Glomerular visceral epithelial cell (primary cell): ENCODE measurements around the gene TRIM28.
"Not testable (repeated sequence)": the region's sequence is repeated elsewhere in the genome, so short reads cannot be mapped to it uniquely, and the experiment has no call there.

Experiments
- DNase-seq: peaks from one replicate; pipeline ENCODE4 v3.0.0-alpha.2; 2016; ENCODE audit errors: extremely low spot score

Gene TRIM28

DNA sequence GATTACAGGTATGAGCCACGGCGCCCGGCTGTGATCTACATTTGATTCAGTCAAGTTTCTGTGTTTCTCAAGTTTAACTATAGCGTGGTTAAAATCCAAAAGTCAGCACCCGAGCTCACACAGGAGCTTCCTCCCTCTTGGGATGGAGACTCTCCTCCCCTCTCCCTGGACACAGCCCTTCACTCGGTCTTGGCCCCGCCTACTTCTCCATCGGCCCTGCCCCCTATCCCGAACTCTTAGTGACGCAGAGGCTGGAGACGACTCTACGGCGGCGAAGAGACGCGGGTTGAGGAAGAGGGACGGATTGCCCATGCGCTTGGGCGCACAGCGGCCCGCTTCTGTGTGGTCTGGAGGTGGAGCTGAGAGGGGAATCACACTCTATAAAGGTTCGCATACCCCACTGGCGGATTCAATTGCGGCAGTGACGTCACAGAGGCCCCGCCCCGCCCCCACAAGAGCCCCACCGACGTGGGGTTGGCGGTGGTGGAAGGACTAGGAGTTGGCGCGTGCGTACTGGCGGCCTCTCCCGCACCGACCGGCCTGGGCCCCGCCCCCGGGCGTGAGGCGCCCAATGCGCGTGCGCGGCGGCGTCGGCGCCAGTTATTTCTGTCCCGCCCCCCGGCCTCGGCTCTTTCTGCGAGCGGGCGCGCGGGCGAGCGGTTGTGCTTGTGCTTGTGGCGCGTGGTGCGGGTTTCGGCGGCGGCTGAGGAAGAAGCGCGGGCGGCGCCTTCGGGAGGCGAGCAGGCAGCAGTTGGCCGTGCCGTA is at the start of gene TRIM28:
TSS of gene TRIM28 (plus strand) at position 239 of the 765 bp plus-strand sequence. CDS start 694 bp downstream, outside the sequence.
- peak; percentile 100 for DNase-seq

DNA sequence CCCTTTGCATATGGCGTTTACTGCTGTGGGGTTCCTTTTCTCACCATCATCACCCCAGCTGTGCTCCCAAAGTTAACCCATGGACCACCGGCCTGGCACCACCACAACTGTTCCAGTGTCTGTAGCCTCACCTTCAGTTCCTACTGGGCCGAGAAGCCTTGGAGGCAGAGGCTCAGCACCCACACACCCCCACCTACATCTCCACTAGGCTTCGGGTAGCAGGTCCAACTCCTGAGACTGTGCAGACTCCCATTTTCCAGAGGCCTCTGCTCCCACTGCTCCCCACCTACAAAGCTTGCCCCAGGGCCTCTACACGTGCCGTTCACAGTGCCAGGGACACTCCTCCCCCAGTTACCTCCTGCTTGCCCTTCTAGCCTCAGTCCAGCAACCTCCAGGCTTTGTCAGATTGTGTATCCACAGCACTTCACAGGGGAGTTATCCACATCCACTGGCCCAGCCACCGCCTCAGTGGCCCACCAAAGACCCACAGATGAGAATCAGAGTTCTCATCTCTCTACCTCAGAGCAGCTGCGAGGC is 46.2 kb upstream of the TRIM28 start:
- DNase-seq = no peak

DNA sequence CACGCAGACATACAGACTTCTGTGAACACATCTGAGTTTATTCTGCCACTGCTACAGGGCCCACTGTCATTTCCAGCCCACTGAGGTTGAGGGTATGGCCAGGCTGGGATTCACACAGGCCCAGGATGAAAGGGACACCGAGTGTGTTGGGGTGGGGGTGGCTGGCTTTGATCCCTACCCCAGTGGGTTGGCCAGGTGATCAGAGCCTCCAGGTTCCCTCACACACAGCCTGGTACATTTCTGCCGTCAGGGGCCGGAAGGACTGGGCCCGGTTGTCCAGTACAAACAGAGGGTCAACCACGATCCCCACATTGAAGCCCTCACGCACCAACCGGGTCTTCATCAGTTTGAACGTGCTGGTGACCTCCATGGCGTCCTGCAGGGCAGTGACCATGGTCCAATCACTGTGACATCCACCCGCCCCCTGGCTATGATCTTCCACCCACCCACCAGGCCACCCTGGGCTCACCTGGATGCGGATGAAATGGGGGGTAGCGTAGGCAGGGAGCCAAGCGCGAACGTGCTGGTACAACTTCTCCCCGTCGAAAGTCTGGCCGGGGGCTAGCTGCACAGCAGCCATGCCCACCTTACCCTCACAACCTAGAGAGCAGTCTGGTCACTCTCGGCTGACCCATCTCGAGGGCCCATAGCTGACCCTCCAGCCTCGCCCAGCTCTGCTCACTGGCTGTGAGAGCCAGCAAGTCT is 45.4 kb upstream of the TRIM28 start:
- no peak for DNase-seq

DNA sequence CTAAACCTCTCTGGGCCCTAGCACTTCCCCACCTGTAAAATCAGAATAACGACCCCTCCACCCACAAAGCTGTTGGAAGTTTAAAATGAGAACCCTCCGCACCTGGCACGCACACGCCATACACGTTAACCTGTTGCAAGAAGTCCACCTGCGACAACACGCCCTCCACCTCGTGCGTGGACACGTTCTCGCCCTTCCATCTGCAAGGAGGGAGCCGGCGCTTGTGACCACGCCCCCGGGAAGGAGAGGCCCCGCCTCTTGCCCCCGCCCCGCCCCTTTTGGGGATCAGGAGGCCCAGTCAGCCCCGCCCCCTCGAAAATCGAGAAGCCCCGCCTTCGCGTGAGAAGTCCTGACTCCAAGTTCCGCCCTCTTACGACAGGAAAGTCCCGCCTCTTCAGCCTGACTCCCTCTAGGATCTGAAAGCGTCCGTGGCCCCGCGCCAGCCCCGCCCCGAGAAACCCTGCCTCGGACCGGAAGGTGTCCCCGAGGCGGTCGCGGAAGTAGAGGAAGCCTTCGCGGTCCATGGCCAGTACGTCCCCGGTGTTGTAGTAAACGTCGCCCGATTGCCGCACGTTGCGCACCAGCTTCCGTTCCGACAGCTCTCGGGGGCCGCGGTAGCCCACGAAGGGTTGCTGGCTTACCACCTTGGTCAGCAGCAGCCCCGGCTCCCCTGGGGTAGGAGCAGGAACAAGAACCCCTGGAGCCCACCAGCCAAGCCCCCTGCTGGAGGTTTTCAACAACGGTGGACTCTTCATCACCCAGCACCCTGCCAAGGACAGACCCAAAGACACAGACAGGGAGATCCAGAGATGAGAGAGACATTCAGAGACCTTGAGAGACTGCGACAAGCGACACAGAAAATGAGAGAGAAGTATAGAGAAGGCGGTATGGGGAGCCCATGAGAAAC is 44.6 kb upstream of the TRIM28 start:
- peak; percentile 98 for DNase-seq

DNA sequence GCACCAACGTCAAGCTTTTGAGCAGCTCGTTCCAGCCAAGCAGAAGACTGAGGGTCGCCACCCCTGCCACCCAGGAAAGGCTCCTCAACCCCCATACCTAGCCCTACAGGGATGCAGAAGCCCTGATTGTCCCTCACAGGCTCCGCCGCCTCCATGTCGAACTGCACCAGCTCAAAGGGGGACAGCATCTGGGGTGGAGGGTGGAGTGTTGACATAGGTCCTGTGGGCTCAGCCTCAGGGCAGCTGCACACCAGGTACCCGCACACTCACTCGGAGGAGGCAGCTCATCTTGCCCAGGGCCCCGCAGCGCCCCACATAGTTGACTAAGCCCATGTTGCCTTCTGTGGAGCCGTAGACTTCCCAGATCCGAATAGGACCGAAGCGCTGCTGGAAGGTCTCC is 43.6 kb upstream of the TRIM28 start:
- DNase-seq = no peak

DNA sequence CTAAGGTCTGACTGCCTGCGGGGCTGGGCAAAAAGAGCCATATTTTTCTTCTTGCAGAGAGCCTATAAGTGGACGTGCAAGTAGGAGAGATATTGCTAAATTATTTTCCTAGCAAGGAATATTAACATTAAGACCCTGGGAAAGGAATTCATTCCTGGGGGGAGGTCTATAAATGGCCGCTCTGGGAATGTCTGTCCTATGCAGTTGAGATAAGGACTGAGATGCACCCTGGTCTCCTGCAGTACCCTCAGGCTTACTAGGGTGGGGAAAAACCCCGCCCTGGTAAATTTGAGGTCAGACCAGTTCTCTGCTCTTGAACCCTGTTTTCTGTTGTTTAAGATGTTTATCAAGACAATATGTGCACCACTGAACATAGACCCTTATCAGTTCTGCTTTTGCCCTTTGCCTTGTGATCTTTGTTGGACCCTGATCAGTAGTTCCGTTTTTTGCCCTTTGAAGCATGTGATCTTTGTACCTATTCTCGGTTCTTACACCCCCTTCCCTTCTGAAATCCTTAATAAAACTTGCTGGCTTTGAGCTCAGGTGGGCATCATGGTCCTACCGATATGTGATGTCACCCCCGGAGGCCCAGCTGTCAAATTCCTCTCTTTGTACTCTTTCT is 36.2 kb upstream of the TRIM28 start:
- DNase-seq = not testable (repeated sequence)

DNA sequence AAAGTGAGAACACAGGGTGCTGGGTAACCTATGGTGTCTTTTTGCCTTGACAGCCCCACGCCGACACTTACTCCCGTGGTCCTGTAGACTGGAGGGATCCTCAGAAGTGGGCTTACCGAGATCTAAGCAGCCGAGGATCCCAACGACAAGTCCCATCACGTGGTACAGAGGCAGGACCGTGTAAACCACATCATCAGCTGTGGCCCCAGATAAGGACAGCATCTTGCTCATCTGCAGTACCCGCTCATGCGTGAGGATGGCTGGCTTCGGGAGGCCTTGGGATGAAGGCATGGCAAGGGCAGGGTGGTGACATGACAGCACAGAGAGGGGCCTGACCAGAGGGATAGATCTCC is 34.2 kb upstream of the TRIM28 start:
- DNase-seq = no peak

DNA sequence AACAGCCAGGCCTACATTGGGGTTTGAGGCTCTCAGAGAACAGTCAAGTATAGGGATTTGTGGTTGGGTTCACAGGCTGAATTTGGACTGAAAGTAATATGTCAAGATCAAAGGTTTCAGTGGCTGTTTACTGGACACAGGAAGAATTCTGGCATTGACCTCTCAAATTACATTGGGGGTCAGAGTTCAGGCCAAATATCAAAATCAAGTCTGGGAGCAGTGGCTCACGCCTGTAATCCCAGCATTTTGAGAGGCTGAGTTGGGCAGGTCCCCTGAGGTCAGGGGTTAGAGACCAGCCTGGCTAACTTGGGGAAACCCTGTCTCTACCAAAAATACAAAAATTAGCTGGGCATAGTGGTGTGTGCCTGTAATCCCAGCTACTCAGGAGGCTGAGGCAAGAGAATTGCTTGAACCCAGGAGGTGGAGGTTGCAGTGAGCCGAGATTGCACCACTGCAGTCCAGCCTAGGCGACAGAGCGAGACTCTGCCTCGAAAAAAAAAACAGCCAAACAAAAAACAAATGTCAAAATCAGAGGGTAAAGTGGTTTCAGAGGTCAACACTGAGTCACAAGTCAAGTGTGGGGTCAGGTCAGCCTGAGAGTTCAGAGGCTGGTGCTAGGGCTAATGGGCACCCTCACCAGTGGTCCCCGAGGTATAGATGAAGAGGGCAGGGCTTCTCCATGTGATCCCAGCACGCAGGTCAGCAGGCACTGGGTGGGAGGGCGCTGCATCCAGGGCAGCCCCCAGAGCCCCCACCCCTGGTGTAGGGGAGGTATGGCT is 33.6 kb upstream of the TRIM28 start:
- no peak for DNase-seq

DNA sequence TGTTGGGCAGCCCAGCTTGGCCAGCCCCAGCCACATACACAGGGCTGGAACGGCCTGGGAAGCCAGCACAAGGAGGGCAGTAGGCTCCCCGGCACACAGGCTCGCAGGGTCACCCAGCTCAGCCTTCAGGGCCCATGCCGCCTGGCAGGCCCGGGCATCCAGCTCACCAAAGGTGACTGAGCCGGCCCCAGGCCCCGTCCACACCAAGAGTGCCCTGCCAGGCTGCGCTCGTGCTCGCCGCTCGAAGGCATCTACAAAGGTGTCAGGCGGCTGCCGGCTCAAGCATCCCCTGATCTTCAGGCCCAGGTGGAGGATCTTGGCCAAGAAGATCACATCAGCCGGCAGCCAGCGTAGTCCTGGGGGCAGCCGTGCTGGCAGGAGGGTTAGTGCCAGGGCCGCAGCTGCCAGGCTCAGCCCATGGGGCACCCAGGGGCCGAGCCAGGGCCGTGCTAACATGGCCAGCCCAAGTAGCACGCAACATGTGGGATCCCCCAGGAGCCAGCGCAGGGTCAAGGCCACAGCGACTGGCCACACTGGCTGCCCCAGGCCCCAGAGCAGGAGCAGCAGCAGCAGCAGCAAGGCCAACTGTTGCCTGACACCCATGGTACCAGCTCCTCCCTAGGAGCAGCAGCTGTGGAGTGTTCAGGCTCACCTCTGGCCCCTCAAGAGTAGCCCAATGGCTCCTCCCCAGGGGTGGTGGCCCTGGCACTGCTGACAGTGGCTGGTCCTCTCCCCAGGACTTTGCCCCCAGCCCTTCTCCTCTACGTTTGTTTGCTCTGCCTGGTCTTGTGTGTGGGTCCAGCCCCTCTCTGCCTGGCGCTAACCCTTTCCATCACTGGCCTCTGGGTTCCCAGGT is 32.3 kb upstream of the TRIM28 start, which contains the start of gene SLC27A5:
TSS of gene SLC27A5 (minus strand) at position 640 of the 856 bp plus-strand sequence. CDS start at position 603, 37 bp downstream.
- no peak for DNase-seq

DNA sequence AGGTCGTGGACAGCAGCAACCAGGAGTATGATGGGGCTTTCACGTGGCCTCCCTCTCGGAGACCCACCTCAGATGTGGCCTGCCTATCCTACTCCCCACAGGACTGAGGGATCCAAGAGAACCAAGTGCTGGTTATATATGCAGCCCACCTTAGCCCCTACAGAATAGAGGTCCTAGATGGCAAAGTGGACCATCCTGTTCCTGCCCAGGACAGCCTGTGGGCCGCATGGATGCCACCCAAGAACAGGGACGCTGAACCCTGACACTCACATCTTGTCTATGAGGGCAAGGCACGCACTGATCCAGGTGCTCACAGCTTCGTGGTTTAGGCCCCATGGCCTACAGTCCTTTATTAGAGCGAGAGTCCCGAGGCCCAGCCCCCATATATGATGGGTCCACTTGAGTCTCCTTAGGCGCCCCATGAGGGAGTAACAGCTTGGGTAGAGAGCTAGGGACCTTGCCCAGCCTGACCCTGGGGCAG is 30.6 kb upstream of the TRIM28 start:
- no peak for DNase-seq

DNA sequence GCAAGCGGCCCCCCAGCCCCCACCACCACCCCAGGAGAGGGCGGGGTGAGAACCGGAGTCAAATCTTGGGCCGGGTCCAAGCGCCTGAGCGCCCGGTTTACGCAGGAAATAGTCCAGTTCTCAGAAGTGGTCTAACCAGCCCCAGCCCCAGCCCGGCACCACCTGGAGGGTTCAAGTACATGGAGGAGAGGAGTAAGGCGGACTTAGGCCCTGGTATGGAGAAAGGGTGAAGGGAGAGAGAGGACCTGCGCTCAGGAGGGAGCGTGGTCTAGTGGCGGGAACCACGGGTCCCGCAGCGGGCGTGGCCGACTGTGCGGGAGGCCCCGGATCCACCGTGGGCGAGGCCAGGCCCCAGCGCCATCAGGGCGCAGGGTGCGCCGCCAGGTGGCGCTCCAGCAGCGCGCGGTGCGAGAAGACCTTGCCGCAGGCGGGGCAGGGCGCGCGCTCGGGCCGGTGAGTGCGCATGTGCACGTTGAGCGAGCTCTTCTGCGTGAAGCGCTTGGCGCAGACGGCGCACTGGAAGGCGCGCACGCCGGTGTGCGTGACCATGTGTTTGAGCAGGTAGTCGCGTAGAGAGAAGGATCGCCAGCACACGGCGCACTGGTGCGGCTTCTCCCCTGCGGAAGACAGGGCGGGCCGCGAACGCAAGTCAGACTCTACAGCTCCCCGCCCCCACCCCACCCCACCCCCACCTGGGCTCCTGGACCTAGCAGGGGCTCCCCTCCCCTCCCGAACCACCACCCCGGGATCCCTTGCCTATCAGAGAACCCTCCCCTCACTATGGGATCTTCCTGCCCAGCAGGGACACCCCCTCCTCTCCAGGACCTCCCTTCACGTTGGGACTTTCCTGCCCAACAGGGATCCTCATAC is 29.9 kb upstream of the TRIM28 start:
- DNase-seq = peak; percentile 13

DNA sequence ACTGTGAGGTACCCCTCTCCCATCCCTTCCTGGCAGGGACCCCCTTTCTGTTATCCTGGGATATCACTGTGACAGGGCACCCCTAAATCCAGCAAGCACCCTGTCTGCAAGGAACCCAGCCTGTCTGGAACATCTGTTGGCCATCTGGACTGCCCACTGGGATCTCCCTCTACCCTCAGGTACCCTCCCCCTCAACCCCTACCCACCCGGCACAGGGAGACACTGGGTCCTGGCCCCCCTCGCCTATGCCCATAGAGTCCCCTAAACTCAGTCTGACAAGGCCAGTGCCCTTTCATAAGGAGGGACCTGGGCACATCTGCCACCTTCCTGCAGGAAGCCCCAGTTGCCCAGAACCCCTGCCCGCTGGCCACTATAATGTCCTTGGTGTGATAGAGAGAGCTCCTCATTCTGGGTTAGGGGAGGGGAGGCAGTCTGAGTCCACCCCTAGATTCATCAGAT is 29.3 kb upstream of the TRIM28 start:
- DNase-seq = no peak

DNA sequence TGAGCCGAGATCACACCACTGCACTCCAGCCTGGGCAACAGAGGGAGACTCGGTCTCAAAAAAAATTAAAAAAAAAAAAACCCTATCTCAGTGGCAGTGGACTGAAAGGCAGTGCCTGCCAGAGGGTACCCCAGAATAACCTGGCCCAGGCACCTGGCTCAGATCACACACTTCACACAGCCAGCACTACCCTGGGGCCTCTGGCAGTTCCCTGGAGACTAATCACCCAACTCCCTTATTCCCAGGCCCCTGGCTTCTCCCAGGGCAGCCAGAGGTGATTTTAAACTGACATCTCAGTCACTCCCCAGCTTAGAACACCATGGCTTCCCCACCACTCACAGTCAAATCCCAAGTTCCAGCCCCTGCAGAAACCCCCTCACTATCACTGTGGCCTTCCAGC is 28.6 kb upstream of the TRIM28 start:
- DNase-seq = no peak

DNA sequence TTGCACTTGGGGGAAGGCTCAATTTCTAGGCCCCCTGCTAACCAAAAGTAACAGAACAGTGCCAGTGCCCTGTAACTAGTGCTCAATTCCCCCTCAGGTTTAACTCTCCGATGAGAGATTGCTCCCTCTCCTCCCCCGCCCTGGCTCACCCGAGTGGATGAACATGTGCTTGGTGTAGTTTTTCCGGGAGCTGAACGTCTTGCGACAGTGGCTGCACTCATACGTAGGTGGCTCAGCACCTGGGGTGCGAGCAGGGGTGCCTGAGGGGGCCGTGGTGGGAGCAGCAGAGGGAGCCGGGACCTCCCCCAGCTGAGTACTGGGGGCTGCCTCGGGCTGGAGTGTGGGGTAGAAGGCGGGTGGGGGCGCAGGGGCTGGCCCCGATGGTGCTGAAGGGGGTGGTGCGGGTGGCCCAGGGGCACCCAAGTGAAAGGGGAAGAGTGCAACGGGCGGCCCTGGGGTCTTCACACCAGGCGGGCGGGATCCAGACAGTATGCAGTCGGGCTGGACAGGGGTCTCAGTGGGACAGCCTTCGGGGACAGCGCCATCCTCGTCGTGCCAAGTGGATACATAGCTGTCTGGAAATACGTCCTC is 27.5 kb upstream of the TRIM28 start:
- no peak for DNase-seq

DNA sequence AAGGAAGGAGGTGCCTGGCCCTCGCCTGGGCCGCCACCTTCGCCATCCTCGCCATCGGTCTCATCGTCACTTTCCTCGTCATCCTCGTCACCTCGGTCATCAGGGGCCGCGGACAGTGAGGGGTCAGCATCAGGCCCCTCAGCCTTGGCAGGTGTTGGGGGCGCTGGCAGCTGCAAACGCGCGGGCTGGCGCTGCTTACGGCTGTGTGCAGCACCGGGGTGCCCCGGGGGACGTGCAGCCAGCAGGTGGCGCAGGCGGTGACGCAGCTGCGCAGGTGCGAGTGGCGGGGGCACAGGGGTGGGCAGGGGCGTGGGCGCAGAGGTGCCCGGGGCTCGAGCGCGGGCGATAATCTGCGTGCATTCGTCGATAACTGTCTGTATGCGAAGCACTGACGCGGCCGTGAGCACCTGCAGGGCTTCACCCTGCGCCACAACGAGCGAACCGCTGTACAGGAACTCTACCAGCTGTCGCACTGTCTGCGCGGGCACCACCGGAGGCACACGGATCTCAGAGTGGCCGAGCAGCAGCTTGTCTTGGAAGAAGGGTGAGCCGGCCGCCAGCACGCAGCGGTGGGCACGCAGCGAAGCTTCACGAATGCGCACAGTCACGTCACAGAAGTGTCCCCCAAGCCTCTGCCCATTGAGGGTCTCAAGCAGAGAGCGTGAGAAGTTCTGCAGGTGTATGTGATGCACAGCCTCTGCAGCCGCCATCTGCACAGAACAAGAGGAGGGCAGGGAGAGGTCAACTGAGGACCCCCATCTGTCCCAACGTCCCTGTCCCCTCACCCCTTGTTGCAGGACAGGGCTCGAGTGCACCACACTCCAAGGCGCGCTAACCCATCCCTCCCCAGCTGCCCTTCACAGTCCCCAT is 26.7 kb upstream of the TRIM28 start:
- no peak for DNase-seq

DNA sequence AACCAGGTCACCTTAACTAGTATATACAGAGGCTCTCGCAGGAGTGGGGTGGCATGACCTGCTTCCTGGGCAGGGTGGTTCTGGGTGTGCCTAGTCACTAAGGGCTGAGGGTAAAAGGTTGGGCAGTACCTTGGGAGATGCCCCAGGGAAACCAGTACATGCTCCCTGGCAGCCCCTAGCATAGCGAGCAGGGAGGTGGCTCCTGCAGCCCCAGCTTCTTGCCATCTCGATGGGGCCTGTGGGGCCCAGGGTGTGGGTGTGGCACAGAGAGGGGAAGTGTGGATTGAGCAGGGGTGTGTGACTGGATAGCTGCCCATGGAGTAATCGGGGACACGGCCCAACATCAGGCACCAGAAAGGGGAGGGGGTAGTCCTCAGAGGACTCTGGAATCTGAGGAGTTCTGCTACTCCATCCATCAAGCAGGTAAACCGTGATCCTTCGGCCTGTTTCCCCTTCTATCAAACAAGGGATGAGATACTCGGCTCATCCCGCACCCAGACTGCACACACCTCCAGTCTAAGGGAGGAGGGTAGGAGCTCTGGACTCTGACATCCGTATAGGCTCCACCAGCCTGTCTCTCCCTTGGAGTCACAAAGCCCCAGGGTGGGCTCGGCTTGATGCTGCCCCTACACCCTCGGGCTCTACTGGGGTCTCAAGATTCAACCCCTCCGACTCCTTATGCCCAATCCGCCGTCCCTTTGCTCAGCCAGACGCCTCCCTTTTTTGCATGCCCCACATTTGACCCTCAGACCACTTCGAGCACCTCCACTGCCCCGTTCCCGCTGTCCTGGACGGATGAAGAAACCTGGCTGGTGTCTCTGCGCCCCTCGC is 25.4 kb upstream of the TRIM28 start:
- DNase-seq = peak; percentile 5
